ENCODE measurements around the gene AMOT.
A peak's percentile ranks its signal among the peaks of the same experiment; 100 is the strongest.

Gene AMOT

GRCh38 chrX:112759512-112759911 is 81.1 kb downstream of the AMOT start:
- Histone ChIP-seq H3K36me3 (ENCODE audit: control insufficient read depth in 2 of 2, insufficient read depth in 1 of 2, low read length in 2 of 2) (no peaks in the 10 kb centered on the region), H3K4me1 (ENCODE audit: control insufficient read depth, insufficient read depth, low read length) (no peaks in the 10 kb centered on the region), H3K27ac (ENCODE audit: extremely low read depth, low read depth, low read length) (no peak overlapping the region), H3K9me3 (ENCODE audit: control insufficient read depth, insufficient read depth, low read depth, low read length) (no peaks in the 10 kb centered on the region; the same call in 1 of the 2 replicates), H3K4me3 (ENCODE audit: low read depth, low read length) (no peak overlapping the region)
- TF ChIP-seq ZBTB1 (tag by site-specific recombination; IDR thresholded peaks at IDR 0.05) (no peak), MEIS1 (CRISPR knock-in tag; IDR thresholded peaks at IDR 0.05; ENCODE audit: borderline replicate concordance) (0 out of 2 replicates have a peak, but pooled peaks have one; percentile 28), ZNF792 (tag by site-specific recombination; IDR thresholded peaks at IDR 0.05) (no peak), ZNF239 (tag by site-specific recombination; IDR thresholded peaks at IDR 0.05) (no peak), GLI2 (tag by site-specific recombination; IDR thresholded peaks at IDR 0.05; ENCODE audit: borderline replicate concordance, low read depth) (no peak), ZNF529 (tag by site-specific recombination; IDR thresholded peaks at IDR 0.05; ENCODE audit: insufficient replicate concordance) (no peak)
- POLR2A ChIA-PET = no interaction called here
- CTCF ChIA-PET = no interaction called here

- no peaks in the 10 kb centered on the region for H3K36me3 ChIP-seq (ENCODE audit: control insufficient read depth in 2 of 2, insufficient read depth in 1 of 2, low read length in 2 of 2)
- ChIA-PET POLR2A (no interaction called here), CTCF (no interaction called here)
- H3K9me3 ChIP-seq (ENCODE audit: control insufficient read depth, insufficient read depth, low read depth, low read length) = no peaks in the 10 kb centered on the region; the same call in 1 of the 2 replicates
- H3K4me1 ChIP-seq (ENCODE audit: control insufficient read depth, insufficient read depth, low read length) = no peaks in the 10 kb centered on the region
- TF ChIP-seq ZNF513 (tag by site-specific recombination; IDR thresholded peaks at IDR 0.05) = no peak
- no peak for TF ChIP-seq PBX3 (CRISPR knock-in tag; IDR thresholded peaks at IDR 0.05)
- TF ChIP-seq ZNF114 (tag by site-specific recombination; IDR thresholded peaks at IDR 0.05) = no peak
- TF ChIP-seq ZNF670 (tag by site-specific recombination; IDR thresholded peaks at IDR 0.05; ENCODE audit: low read depth) = no peak
- no peak for TF ChIP-seq PRDM2 (tag by site-specific recombination; IDR thresholded peaks at IDR 0.05; ENCODE audit: borderline replicate concordance)
- TF ChIP-seq ZNF146 (tag by site-specific recombination; IDR thresholded peaks at IDR 0.05) = no peak
- no peak for TF ChIP-seq SETDB1 (IDR thresholded peaks at IDR 0.05; ENCODE audit: insufficient read length, low read length)
- TF ChIP-seq ZNF362 (tag by site-specific recombination; IDR thresholded peaks at IDR 0.05) = no peak
- TF ChIP-seq ZFP41 (tag by site-specific recombination; IDR thresholded peaks at IDR 0.05; ENCODE audit: borderline replicate concordance) = no peak
- TF ChIP-seq ZNF624 (tag by site-specific recombination; IDR thresholded peaks at IDR 0.05) = no peak
- TF ChIP-seq ZNF555 (tag by site-specific recombination; conservative IDR thresholded peaks at IDR 0.05) = no peak
- no peak for TF ChIP-seq KLF10 (tag by site-specific recombination; IDR thresholded peaks at IDR 0.05)
- TF ChIP-seq ZNF184 (tag by site-specific recombination; IDR thresholded peaks at IDR 0.05) = no peak
- no peak for TF ChIP-seq ZNF560 (tag by site-specific recombination; IDR thresholded peaks at IDR 0.05; ENCODE audit: borderline replicate concordance)
- TF ChIP-seq ZNF639 (tag by site-specific recombination; IDR thresholded peaks at IDR 0.05) = no peak
- TF ChIP-seq ZNF692 (tag by site-specific recombination; IDR thresholded peaks at IDR 0.05) = no peak
- H3K27ac ChIP-seq (ENCODE audit: extremely low read depth, low read depth, low read length) = no peak overlapping the region
- H3K4me3 ChIP-seq (ENCODE audit: low read depth, low read length) = no peak overlapping the region
Observed at GRCh38 chrX:112757946-112758345, 82.7 kb downstream of the AMOT start.
